ENCODE measurements around the gene ANGPTL8. TPM values are rescaled to one million over a fixed set of nuclear protein-coding genes. Genes with fewer than 3 reads are reported as not detected.

The ANGPTL8 gene
- total and polyA plus RNA-seq, 10 of the 15 experiments (the other 5 are each of a cell fraction or from before 2014, with no cell fraction given): not detected

- TF ChIP-seq, protein P1, sequence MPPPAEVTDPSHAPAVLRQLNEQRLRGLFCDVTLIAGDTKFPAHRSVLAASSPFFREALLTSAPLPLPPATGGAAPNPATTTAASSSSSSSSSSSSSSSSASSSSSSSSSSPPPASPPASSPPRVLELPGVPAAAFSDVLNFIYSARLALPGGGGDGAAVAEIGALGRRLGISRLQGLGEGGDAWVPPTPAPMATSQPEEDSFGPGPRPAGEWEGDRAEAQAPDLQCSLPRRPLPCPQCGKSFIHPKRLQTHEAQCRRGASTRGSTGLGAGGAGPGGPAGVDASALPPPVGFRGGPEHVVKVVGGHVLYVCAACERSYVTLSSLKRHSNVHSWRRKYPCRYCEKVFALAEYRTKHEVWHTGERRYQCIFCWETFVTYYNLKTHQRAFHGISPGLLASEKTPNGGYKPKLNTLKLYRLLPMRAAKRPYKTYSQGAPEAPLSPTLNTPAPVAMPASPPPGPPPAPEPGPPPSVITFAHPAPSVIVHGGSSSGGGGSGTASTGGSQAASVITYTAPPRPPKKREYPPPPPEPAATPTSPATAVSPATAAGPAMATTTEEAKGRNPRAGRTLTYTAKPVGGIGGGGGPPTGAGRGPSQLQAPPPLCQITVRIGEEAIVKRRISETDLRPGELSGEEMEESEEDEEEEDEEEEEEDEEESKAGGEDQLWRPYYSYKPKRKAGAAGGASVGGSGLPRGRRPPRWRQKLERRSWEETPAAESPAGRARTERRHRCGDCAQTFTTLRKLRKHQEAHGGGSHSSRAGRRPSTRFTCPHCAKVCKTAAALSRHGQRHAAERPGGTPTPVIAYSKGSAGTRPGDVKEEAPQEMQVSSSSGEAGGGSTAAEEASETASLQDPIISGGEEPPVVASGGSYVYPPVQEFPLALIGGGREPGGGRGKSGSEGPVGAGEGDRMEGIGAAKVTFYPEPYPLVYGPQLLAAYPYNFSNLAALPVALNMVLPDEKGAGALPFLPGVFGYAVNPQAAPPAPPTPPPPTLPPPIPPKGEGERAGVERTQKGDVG (CRISPR knock-in tag; IDR thresholded peaks at IDR 0.05): no peak
- TF ChIP-seq, protein P2, sequence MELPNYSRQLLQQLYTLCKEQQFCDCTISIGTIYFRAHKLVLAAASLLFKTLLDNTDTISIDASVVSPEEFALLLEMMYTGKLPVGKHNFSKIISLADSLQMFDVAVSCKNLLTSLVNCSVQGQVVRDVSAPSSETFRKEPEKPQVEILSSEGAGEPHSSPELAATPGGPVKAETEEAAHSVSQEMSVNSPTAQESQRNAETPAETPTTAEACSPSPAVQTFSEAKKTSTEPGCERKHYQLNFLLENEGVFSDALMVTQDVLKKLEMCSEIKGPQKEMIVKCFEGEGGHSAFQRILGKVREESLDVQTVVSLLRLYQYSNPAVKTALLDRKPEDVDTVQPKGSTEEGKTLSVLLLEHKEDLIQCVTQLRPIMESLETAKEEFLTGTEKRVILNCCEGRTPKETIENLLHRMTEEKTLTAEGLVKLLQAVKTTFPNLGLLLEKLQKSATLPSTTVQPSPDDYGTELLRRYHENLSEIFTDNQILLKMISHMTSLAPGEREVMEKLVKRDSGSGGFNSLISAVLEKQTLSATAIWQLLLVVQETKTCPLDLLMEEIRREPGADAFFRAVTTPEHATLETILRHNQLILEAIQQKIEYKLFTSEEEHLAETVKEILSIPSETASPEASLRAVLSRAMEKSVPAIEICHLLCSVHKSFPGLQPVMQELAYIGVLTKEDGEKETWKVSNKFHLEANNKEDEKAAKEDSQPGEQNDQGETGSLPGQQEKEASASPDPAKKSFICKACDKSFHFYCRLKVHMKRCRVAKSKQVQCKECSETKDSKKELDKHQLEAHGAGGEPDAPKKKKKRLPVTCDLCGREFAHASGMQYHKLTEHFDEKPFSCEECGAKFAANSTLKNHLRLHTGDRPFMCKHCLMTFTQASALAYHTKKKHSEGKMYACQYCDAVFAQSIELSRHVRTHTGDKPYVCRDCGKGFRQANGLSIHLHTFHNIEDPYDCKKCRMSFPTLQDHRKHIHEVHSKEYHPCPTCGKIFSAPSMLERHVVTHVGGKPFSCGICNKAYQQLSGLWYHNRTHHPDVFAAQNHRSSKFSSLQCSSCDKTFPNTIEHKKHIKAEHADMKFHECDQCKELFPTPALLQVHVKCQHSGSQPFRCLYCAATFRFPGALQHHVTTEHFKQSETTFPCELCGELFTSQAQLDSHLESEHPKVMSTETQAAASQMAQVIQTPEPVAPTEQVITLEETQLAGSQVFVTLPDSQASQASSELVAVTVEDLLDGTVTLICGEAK (IDR thresholded peaks at IDR 0.05; ENCODE audit: borderline replicate concordance): no peak
- no peak for TF ChIP-seq HDAC2 (IDR thresholded peaks at IDR 0.05)
- no peak for TF ChIP-seq FOXK2 (IDR thresholded peaks at IDR 0.05)
- TF ChIP-seq ZNF622 (IDR thresholded peaks at IDR 0.05): no peak
- TF ChIP-seq, protein P3, sequence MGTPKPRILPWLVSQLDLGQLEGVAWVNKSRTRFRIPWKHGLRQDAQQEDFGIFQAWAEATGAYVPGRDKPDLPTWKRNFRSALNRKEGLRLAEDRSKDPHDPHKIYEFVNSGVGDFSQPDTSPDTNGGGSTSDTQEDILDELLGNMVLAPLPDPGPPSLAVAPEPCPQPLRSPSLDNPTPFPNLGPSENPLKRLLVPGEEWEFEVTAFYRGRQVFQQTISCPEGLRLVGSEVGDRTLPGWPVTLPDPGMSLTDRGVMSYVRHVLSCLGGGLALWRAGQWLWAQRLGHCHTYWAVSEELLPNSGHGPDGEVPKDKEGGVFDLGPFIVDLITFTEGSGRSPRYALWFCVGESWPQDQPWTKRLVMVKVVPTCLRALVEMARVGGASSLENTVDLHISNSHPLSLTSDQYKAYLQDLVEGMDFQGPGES (IDR thresholded peaks at IDR 0.05): no peak
- TF ChIP-seq SUZ12 (IDR thresholded peaks at IDR 0.05; ENCODE audit: unreplicated experiment): no peak
- no peak for TF ChIP-seq USF2 (IDR thresholded peaks at IDR 0.05; ENCODE audit: borderline replicate concordance, low read depth, low read length)
- no peak for TF ChIP-seq SMC3 (IDR thresholded peaks at IDR 0.05; ENCODE audit: borderline replicate concordance, low read length)
- no peak for TF ChIP-seq ZNF207 (IDR thresholded peaks at IDR 0.05; ENCODE audit: borderline replicate concordance)
These were observed 34.6 kb downstream of the ANGPTL8 start (continued) for GRCh38 chr19:11273989-11274388.

Measured in GM12878 (cell line).